ENCODE results near the gene SF3B6. TPM values are rescaled to one million over a fixed set of nuclear protein-coding genes. Genes with fewer than 3 reads are reported as not detected.

The SF3B6 gene
- total RNA-seq, 1 experiment from 2014 or later: 184 TPM

DNA sequence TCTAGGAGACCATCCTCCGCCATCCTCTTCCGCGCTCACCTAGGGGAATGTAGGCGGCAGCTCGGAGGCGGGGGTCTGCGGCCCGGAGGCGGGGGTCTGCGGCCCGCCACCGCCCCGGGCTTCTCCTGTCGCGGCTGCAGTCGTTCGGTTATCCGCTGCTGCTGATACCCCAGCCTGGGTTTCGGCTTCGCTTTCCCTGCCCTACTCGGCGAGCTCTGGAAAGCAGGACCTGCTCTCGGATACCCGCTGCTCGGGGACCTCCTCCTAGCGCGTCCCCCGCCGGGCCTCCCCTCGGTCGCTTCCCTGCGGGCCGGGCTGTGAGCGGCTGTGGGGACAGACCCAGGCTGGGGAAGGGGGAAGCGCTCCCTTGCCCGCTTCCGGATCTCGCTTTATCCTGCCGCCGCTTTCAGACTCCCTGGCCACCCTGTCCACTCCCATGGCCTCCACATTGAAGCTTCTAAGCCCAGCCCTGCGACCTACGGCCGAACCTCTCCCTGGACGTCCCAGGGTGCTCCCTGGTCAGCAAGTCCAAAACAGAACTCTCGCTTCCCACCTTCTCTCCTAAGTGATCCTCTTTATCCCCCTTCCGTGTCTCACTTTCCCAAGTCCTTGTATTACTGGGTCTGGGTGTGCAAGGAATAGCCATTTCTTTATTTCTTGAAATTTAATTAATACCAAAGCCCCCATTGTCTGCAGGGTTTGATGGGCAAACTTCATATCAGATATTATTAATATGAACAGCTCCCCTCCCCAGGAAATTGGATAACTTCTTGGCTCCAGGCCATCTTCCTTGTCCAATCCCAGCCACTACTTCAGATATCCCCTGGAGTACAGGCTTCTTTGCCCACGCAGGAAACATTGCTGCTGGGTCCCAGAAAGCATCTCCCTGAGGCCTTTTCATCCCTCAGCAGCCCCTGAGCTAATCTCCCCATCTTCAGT lies 25.8 kb downstream of the SF3B6 start:
- H3K27ac Mint-ChIP-seq (ENCODE audit: unreplicated experiment): no peak overlapping the region
- no TSS peak for BruUV-seq (replicated peaks)

DNA sequence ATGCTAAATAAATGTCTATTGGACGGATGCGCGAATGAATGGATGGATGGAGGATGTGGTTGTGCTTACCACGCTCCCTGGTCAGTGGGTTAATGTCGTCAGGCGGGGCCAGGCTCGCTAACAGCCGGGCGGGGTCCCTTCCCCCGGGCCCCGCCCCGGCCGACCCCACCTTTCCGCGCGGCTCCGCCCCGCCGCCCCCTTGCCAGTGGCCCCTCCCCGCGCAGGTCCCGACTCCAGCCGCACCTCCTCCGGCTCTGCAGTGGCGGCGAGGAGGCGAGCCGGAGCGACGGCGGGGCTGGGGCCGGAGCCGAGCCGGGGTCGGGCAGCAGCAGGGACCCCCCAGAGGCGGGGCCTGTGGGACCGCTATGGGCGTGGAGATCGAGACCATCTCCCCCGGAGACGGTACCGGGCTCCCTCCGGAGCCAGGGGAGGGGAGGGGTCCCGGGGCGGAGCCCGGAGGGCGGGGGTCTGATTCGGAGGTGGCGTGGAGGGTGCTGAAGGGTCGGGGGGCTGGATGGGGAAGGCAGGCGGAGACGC lies 26.6 kb downstream of the SF3B6 start, which contains the start of gene FKBP1B:
FKBP1B (plus strand) TSS at position 257 of the 537 bp plus-strand sequence; CDS start at position 366, 109 bp downstream.
- Histone ChIP-seq H3K27me3 (replicated peaks; ENCODE audit: control insufficient read depth, insufficient read depth, low read length) (no peaks in the 10 kb centered on the region), H3K36me3 (ENCODE audit: control insufficient read depth, insufficient read depth, low read length) (no peaks in the 10 kb centered on the region), H3K4me1 (peaks cover 4% of the 10 kb centered on the region; the same call in 1 of the 2 replicates), H3K9me3 (no peaks in the 10 kb centered on the region), H3K4me3 (ENCODE audit: low read depth, low read length) (peak within 1 kb of the TSS; percentile 42)
- Mint-ChIP-seq H3K9me3 (ENCODE audit: unreplicated experiment) (no peaks in the 10 kb centered on the region), H3K27ac (ENCODE audit: unreplicated experiment) (no peak within 1 kb of the TSS), H3K4me3 (ENCODE audit: unreplicated experiment) (no peak within 1 kb of the TSS), H3K4me1 (ENCODE audit: low read depth, unreplicated experiment) (peaks cover 7% of the 10 kb centered on the region), H3K36me3 (ENCODE audit: insufficient read depth, unreplicated experiment) (no peaks in the 10 kb centered on the region), H3K27me3 (ENCODE audit: insufficient read depth, unreplicated experiment) (no peaks in the 10 kb centered on the region)
- peak; percentile 65 to 71 for DNase-seq
- intact Hi-C loops (cut with micrococcal nuclease; ENCODE audit: unreplicated experiment): no loop called here
- ChIA-PET CTCF (interaction anchor here (1.6 kb wide), 1 partner anchor 27 kb away, joined by 10 read pairs; the partner anchor contains the start of gene SF3B6), POLR2A (no interaction called here)
- TF ChIP-seq, protein P1, sequence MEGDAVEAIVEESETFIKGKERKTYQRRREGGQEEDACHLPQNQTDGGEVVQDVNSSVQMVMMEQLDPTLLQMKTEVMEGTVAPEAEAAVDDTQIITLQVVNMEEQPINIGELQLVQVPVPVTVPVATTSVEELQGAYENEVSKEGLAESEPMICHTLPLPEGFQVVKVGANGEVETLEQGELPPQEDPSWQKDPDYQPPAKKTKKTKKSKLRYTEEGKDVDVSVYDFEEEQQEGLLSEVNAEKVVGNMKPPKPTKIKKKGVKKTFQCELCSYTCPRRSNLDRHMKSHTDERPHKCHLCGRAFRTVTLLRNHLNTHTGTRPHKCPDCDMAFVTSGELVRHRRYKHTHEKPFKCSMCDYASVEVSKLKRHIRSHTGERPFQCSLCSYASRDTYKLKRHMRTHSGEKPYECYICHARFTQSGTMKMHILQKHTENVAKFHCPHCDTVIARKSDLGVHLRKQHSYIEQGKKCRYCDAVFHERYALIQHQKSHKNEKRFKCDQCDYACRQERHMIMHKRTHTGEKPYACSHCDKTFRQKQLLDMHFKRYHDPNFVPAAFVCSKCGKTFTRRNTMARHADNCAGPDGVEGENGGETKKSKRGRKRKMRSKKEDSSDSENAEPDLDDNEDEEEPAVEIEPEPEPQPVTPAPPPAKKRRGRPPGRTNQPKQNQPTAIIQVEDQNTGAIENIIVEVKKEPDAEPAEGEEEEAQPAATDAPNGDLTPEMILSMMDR (IDR thresholded peaks at IDR 0.05; ENCODE audit: insufficient read depth in 1 of 2, low read depth in 1 of 2, low read length in 1 of 2, severe bottlenecking in 1 of 2, unreplicated experiment in 1 of 2): no peak
- no TSS peak for BruUV-seq (replicated peaks)

More for the DNA sequence above, 25.8 kb downstream of the SF3B6 start:
- DNase-seq: no peak
- H3K4me3 Mint-ChIP-seq (ENCODE audit: unreplicated experiment): no peak overlapping the region
- H3K36me3 Mint-ChIP-seq (ENCODE audit: insufficient read depth, unreplicated experiment): no peaks in the 10 kb centered on the region
- intact Hi-C loops (cut with micrococcal nuclease; ENCODE audit: unreplicated experiment): no loop called here
- POLR2A ChIA-PET: no interaction called here
- H3K9me3 Mint-ChIP-seq (ENCODE audit: unreplicated experiment): no peaks in the 10 kb centered on the region
- Histone ChIP-seq H3K4me1 (peaks cover 4% of the 10 kb centered on the region; the same call in 1 of the 2 replicates), H3K9me3 (no peaks in the 10 kb centered on the region), H3K27me3 (replicated peaks; ENCODE audit: control insufficient read depth, insufficient read depth, low read length) (no peaks in the 10 kb centered on the region), H3K4me3 (ENCODE audit: low read depth, low read length) (peak overlapping the region; percentile 42), H3K36me3 (ENCODE audit: control insufficient read depth, insufficient read depth, low read length) (no peaks in the 10 kb centered on the region)
- H3K4me1 Mint-ChIP-seq (ENCODE audit: low read depth, unreplicated experiment): peaks cover under 1% of the 10 kb centered on the region
- no peaks in the 10 kb centered on the region for H3K27me3 Mint-ChIP-seq (ENCODE audit: insufficient read depth, unreplicated experiment)
- CTCF ChIA-PET: interaction anchor here (1.6 kb wide), 1 partner anchor 26 kb away, joined by 10 read pairs; the partner anchor contains the start of gene SF3B6
- TF ChIP-seq, protein P1 (IDR thresholded peaks at IDR 0.05; ENCODE audit: insufficient read depth in 1 of 2, low read depth in 1 of 2, low read length in 1 of 2, severe bottlenecking in 1 of 2, unreplicated experiment in 1 of 2): no peak

DNA sequence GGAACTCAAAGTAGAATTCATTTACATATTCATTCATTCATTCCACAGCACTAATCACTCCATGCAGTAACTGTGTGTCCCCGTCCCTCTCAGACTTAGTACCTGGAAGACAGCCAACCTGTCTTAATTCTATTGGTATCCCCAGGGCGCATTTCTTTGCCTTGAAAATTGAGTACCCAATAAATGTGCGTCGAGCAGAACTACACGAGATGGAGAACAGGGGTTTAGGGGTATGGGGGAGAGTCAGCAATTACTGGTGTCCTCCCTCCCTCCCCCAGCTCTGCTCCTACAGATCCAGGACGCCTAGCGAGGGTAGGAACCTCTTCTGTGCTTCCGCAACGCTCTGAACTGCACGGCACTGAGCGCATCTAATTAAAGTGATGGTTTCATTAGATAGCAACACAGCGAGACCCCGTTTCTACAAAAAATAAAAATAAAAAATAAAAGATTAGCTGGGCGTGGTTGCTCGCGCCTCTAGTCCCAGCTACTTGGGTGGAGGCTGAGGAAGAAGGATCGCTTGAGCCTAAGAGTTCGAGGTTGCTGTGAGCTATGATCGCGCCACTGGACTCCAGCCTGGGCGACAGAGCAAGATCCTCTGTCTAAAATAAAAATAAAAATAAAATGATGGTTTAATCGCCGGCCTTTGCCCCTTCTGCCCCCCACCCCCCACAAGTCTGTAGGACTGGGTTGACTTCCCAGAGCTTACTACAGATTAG lies 27.2 kb downstream of the SF3B6 start:
- no peak for DNase-seq
- TF ChIP-seq, protein P1 (IDR thresholded peaks at IDR 0.05; ENCODE audit: insufficient read depth in 1 of 2, low read depth in 1 of 2, low read length in 1 of 2, severe bottlenecking in 1 of 2, unreplicated experiment in 1 of 2): no peak
- H3K4me1 Mint-ChIP-seq (ENCODE audit: low read depth, unreplicated experiment): peaks cover 7% of the 10 kb centered on the region
- Histone ChIP-seq H3K4me3 (ENCODE audit: low read depth, low read length) (peak overlapping the region; percentile 42), H3K9me3 (no peaks in the 10 kb centered on the region), H3K27me3 (replicated peaks; ENCODE audit: control insufficient read depth, insufficient read depth, low read length) (no peaks in the 10 kb centered on the region), H3K36me3 (ENCODE audit: control insufficient read depth, insufficient read depth, low read length) (no peaks in the 10 kb centered on the region), H3K4me1 (peaks cover 4% of the 10 kb centered on the region; the same call in 1 of the 2 replicates)
- POLR2A ChIA-PET: no interaction called here
- no TSS peak for BruUV-seq (replicated peaks)
- no peaks in the 10 kb centered on the region for H3K36me3 Mint-ChIP-seq (ENCODE audit: insufficient read depth, unreplicated experiment)
- H3K27ac Mint-ChIP-seq (ENCODE audit: unreplicated experiment): no peak overlapping the region
- no peaks in the 10 kb centered on the region for H3K27me3 Mint-ChIP-seq (ENCODE audit: insufficient read depth, unreplicated experiment)
- CTCF ChIA-PET: interaction anchor here (1.6 kb wide), 1 partner anchor 28 kb away, joined by 10 read pairs; the partner anchor contains the start of gene SF3B6
- intact Hi-C loops (cut with micrococcal nuclease; ENCODE audit: unreplicated experiment): no loop called here
- H3K9me3 Mint-ChIP-seq (ENCODE audit: unreplicated experiment): no peaks in the 10 kb centered on the region
- no peak overlapping the region for H3K4me3 Mint-ChIP-seq (ENCODE audit: unreplicated experiment)
